Measurements from ENCODE around the gene GET3. TPM values are rescaled to one million over a fixed set of nuclear protein-coding genes. Genes with fewer than 3 reads are reported as not detected.
"Not testable (repeated sequence)": the region's sequence is repeated elsewhere in the genome, so short reads cannot be mapped to it uniquely, and the experiment has no call there.

Gene GET3
- polyA plus RNA-seq, 3 donors = 50.9 to 94.1 (median 93.1) TPM

- H3K27ac ChIP-seq (ENCODE audit: low read depth, low read length) = no peak overlapping the region
- 8 to 11% (median 10%) methylated on average over 18 of the region's 18 CpGs for WGBS, 3 donors
Observed at GRCh38 chr19:12796146-12797071, 59.1 kb downstream of the GET3 start.

GRCh38 chr19:12797141-12797587, 59.9 kb downstream of the GET3 start:
- no peak overlapping the region for H3K27ac ChIP-seq (ENCODE audit: low read depth, low read length)
- 92 to 94% (median 94%) methylated on average over 6 of the region's 6 CpGs for WGBS, 3 donors

GRCh38 chr19:12797607-12798006, 60.3 kb downstream of the GET3 start:
- 97 to 99% (median 99%) methylated on average over 7 of the region's 7 CpGs for WGBS, 3 donors

More at GRCh38 chr19:12797607-12798006, 60.3 kb downstream of the GET3 start:
- H3K27ac ChIP-seq (ENCODE audit: low read depth, low read length) = not testable (repeated sequence)

Other genes starting within 250 kb of the GET3 start
- gene ZNF564, start 186.0 kb upstream of the GET3 start, polyA plus RNA-seq = 1 to 10 TPM; 1.7 to 4.3 (median 3.2) TPM
- gene ZNF490, start 126.7 kb upstream of the GET3 start, polyA plus RNA-seq = under 1 TPM; 0.45 to 0.55 (median 0.51) TPM
- gene ZNF791, start 126.6 kb upstream of the GET3 start, polyA plus RNA-seq = 1 to 10 TPM; 4.0 to 7.6 (median 4.4) TPM
- gene MAN2B1, start 70.8 kb upstream of the GET3 start, polyA plus RNA-seq = 10 to 100 TPM; 26.7 to 68.3 (median 44.5) TPM
- gene WDR83, start 70.7 kb upstream of the GET3 start, polyA plus RNA-seq = 10 to 100 TPM; 11.0 to 16.3 (median 11.8) TPM
- 10 to 100 TPM; 55.8 to 69.6 (median 68.3) TPM for gene DHPS, start 55.6 kb upstream of the GET3 start, polyA plus RNA-seq
- not detected for gene GNG14, start 49.5 kb upstream of the GET3 start, polyA plus RNA-seq
- gene FBXW9, start 40.9 kb upstream of the GET3 start, polyA plus RNA-seq = 1 to 10 TPM; 3.9 to 7.4 (median 6.6) TPM
- 10 to 100 TPM; 14.3 to 36.9 (median 21.9) TPM for gene TNPO2, start 13.6 kb upstream of the GET3 start, polyA plus RNA-seq
- gene TRIR, start 2.8 kb upstream of the GET3 start, polyA plus RNA-seq = 100 to 1,000 TPM; 143 to 267 (median 219) TPM
- under 1 TPM in 1 of 3 donors, not detected in 2; 0.07 TPM for gene BEST2, start 14.3 kb downstream of the GET3 start, polyA plus RNA-seq
- 100 to 1,000 TPM in 1 of 3 donors, 10 to 100 TPM in 2; 41.1 to 210 (median 57.2) TPM for gene HOOK2, start 38.1 kb downstream of the GET3 start, polyA plus RNA-seq
- 1,000 to 10,000 TPM in 2 of 3 donors, 100 to 1,000 TPM in 1; 120 to 1,553 (median 1,136) TPM for gene JUNB, start 54.0 kb downstream of the GET3 start, polyA plus RNA-seq
- 100 to 1,000 TPM; 159 to 386 (median 207) TPM for gene PRDX2, start 64.3 kb downstream of the GET3 start, polyA plus RNA-seq
- 1 to 10 TPM in 1 of 3 donors, under 1 TPM in 2; 0.38 to 1.8 (median 0.52) TPM for gene THSD8, start 64.6 kb downstream of the GET3 start, polyA plus RNA-seq
- 1 to 10 TPM; 3.3 to 6.4 (median 5.6) TPM for gene RNASEH2A, start 69.1 kb downstream of the GET3 start, polyA plus RNA-seq
- gene RTBDN, start 97.1 kb downstream of the GET3 start, polyA plus RNA-seq = under 1 TPM in 2 of 3 donors, not detected in 1; 0.10 to 0.46 TPM
- gene MAST1, start 101.0 kb downstream of the GET3 start, polyA plus RNA-seq = 1 to 10 TPM in 1 of 3 donors, under 1 TPM in 1, not detected in 1; 0.18 to 2.3 TPM
- 10 to 100 TPM; 15.6 to 29.0 (median 28.1) TPM for gene DNASE2, start 144.0 kb downstream of the GET3 start, polyA plus RNA-seq
- under 1 TPM in 2 of 3 donors, not detected in 1; 0.04 to 0.07 TPM for gene KLF1, start 149.7 kb downstream of the GET3 start, polyA plus RNA-seq
- 10 to 100 TPM; 27.2 to 73.8 (median 27.3) TPM for gene GCDH, start 153.7 kb downstream of the GET3 start, polyA plus RNA-seq
- gene SYCE2, start 181.8 kb downstream of the GET3 start, polyA plus RNA-seq = 1 to 10 TPM in 1 of 3 donors, under 1 TPM in 1, not detected in 1; 0.05 to 1.2 TPM
- 10 to 100 TPM; 34.0 to 47.6 (median 35.0) TPM for gene FARSA, start 196.2 kb downstream of the GET3 start, polyA plus RNA-seq
- gene CALR, start 201.1 kb downstream of the GET3 start, polyA plus RNA-seq = 100 to 1,000 TPM; 215 to 433 (median 312) TPM
- gene RAD23A, start 208.4 kb downstream of the GET3 start, polyA plus RNA-seq = 100 to 1,000 TPM in 2 of 3 donors, 10 to 100 TPM in 1; 58.1 to 159 (median 133) TPM
- 10 to 100 TPM; 34.2 to 51.5 (median 38.2) TPM for gene GADD45GIP1, start 219.7 kb downstream of the GET3 start, polyA plus RNA-seq
- under 1 TPM; 0.04 to 0.11 (median 0.05) TPM for gene DAND5, start 232.1 kb downstream of the GET3 start, polyA plus RNA-seq